K562 (cell line): ENCODE measurements around the gene FOSL1. TPM values are rescaled to one million over a fixed set of nuclear protein-coding genes. Genes with fewer than 3 reads are reported as not detected.

Experiments used
- CREB3 ChIP-seq: fragments of 450-650 bp; conservative IDR thresholded peaks from 2 replicates; pipeline ENCODE4 v1.6.1; 2016; ENCODE audit warnings: missing genetic modification characterization, low read depth, mild to moderate bottlenecking, missing compliant biosample characterization, moderate library complexity
- E2F5 ChIP-seq: sonication (generic); formaldehyde crosslinking; IDR thresholded peaks from 2 replicates; pipeline ENCODE4 v1.8.0; 2022; ENCODE audit warnings: mild to moderate bottlenecking, missing genetic modification reagents
- HEY1 ChIP-seq: fragments of 250-450 bp; sonication (Bioruptor Pico); IDR thresholded peaks from 2 replicates; pipeline ENCODE4 v1.5.0; 2020; ENCODE audit warnings: mild to moderate bottlenecking, moderate library complexity, borderline replicate concordance
- MGA ChIP-seq: fragments of 450-650 bp; IDR thresholded peaks from 2 replicates; pipeline ENCODE4 v1.6.1; 2016; ENCODE audit warnings: mild to moderate bottlenecking, moderate library complexity
- PML ChIP-seq: IDR thresholded peaks from 2 replicates; pipeline ENCODE4 v1.6.1; 2012; ENCODE audit warnings: low read length, inconsistent platforms
- RBBP5 ChIP-seq: fragments of 200-600 bp; sonication (generic); IDR thresholded peaks from 2 replicates; pipeline ENCODE4 v1.6.1; 2012; ENCODE audit warnings: borderline replicate concordance, mild to moderate bottlenecking, low read length, control low read depth, inconsistent platforms; ENCODE audit not compliant: insufficient read depth, poor library complexity, severe bottlenecking
- SMC3 ChIP-seq: conservative IDR thresholded peaks from 2 replicates; pipeline ENCODE4 v1.6.1; 2011; ENCODE audit warnings: low read depth, low read length, improper control_type of control experiment; ENCODE audit not compliant: insufficient read depth
- ZNF277 ChIP-seq: fragments of 250-450 bp; sonication (Bioruptor Pico); IDR thresholded peaks from 2 replicates; pipeline ENCODE4 v1.8.0; 2022; ENCODE audit warnings: inconsistent platforms, mild to moderate bottlenecking, moderate library complexity, borderline replicate concordance
- ZNF584 ChIP-seq: fragments of 200-800 bp; sonication (Bioruptor generic); IDR thresholded peaks from 2 replicates; pipeline ENCODE4 v1.6.1; 2016; ENCODE audit warnings: low read depth, mild to moderate bottlenecking, missing genetic modification characterization, missing compliant biosample characterization
- polyA plus RNA-seq, 8 experiments: library from polyadenylated mRNA; depleted of rRNA in 4 of 8; stranded (reverse) in 5 of 8; unstranded in 3 of 8; fragments of >200 nt; fragmentation: Nextera tagmentation in 2 of 8; fragmentation: Illumina TruSeq in 1 of 8; extraction: Ambion mirVana in 2 of 8; extraction: Trizol in 1 of 8; gene quantifications; 2 replicates each; pipeline versions ENCODE4 v1.2.1 to v1.2.3, GENCODE V29; 2011 to 2014; ENCODE audit warnings: inconsistent platforms in 1 of 8, missing spikeins in 1 of 8
- total RNA-seq, 7 experiments: library from RNA; depleted of rRNA in 6 of 7; stranded (reverse); fragments of >200 nt in 6 of 7; fragmentation: Illumina TruSeq in 2 of 7; extraction: Trizol in 2 of 7; gene quantifications; 2 replicates each; pipeline versions ENCODE4 v1.2.1 to v1.2.3, GENCODE V29; 2011 to 2021; ENCODE audit warnings: low replicate concordance in 1 of 7

The FOSL1 gene
- total and polyA plus RNA-seq, 9 of the 15 experiments (the other 6 are each of a cell fraction or from before 2014, with no cell fraction given), result 3.5 to 39.6 (median 10.0) TPM

- TF ChIP-seq CREB3 (tag), result peak; percentile 61; the same call in 1 of the 2 replicates
- TF ChIP-seq PML, result no peak
- no peak for TF ChIP-seq SMC3
- peak; percentile 72 for TF ChIP-seq RBBP5
- TF ChIP-seq HEY1, result no peak
- TF ChIP-seq ZNF277 (CRISPR knock-in tag), result no peak
- TF ChIP-seq ZNF584 (CRISPR knock-in tag), result no peak
- no peak for TF ChIP-seq E2F5
- TF ChIP-seq MGA, result peak; percentile 98
These were observed 648 bp downstream of the FOSL1 start (continued) for GRCh38 chr11:65899356-65900124.
